Activated naive CD8-positive, alpha-beta T cell (primary cell): ENCODE measurements around the gene HIVEP2.

Experiments
- H3K27ac Mint-ChIP-seq: one replicate; pipeline ENCODE4 v1.8.0; 2021; ENCODE audit warnings: mixed read lengths
- H3K27me3 Mint-ChIP-seq: one replicate; pipeline ENCODE4 v1.8.0; 2021; ENCODE audit warnings: mixed read lengths
- H3K36me3 Mint-ChIP-seq: one replicate; pipeline ENCODE4 v1.8.0; 2021; ENCODE audit warnings: mixed read lengths
- H3K4me1 Mint-ChIP-seq: one replicate; pipeline ENCODE4 v1.8.0; 2021; ENCODE audit warnings: low read depth, mixed read lengths
- H3K4me3 Mint-ChIP-seq: one replicate; pipeline ENCODE4 v1.8.0; 2021; ENCODE audit warnings: mild to moderate bottlenecking, mixed read lengths
- H3K9me3 Mint-ChIP-seq: one replicate; pipeline ENCODE4 v1.8.0; 2021; ENCODE audit warnings: low read depth, mixed read lengths

The HIVEP2 gene

GRCh38 chr6:142816031-142816430 is 128.9 kb downstream of the HIVEP2 start:
- Mint-ChIP-seq H3K27ac (peak overlapping the region; percentile 97), H3K4me1 (peaks cover 90% of the 10 kb centered on the region), H3K9me3 (peaks cover 4% of the 10 kb centered on the region), H3K36me3 (peaks cover 39% of the 10 kb centered on the region), H3K27me3 (no peaks in the 10 kb centered on the region), H3K4me3 (no peak overlapping the region)

- peaks cover 91% of the 10 kb centered on the region for H3K4me1 Mint-ChIP-seq
- H3K27me3 Mint-ChIP-seq: no peaks in the 10 kb centered on the region
- H3K4me3 Mint-ChIP-seq: peak overlapping the region; percentile 66
- peaks cover 4% of the 10 kb centered on the region for H3K9me3 Mint-ChIP-seq
- H3K36me3 Mint-ChIP-seq: peaks cover 61% of the 10 kb centered on the region
- H3K27ac Mint-ChIP-seq: peak overlapping the region; percentile 91
Observed at GRCh38 chr6:142811923-142812322, 133.1 kb downstream of the HIVEP2 start.

GRCh38 chr6:142810952-142811514 is 133.9 kb downstream of the HIVEP2 start:
- peaks cover 91% of the 10 kb centered on the region for H3K4me1 Mint-ChIP-seq
- peak overlapping the region; percentile 91 for H3K27ac Mint-ChIP-seq
- peaks cover 4% of the 10 kb centered on the region for H3K9me3 Mint-ChIP-seq
- H3K36me3 Mint-ChIP-seq: peaks cover 62% of the 10 kb centered on the region
- H3K27me3 Mint-ChIP-seq: no peaks in the 10 kb centered on the region
- peak overlapping the region; percentile 66 for H3K4me3 Mint-ChIP-seq

GRCh38 chr6:142809947-142810346 is 135.0 kb downstream of the HIVEP2 start:
- Mint-ChIP-seq H3K9me3 (peaks cover under 1% of the 10 kb centered on the region), H3K4me1 (peaks cover 92% of the 10 kb centered on the region), H3K4me3 (no peak overlapping the region), H3K36me3 (peaks cover 62% of the 10 kb centered on the region), H3K27ac (peak overlapping the region; percentile 54), H3K27me3 (no peaks in the 10 kb centered on the region)

- Mint-ChIP-seq H3K4me3 (no peak overlapping the region), H3K27ac (peak overlapping the region; percentile 54), H3K27me3 (no peaks in the 10 kb centered on the region), H3K36me3 (peaks cover 53% of the 10 kb centered on the region), H3K9me3 (no peaks in the 10 kb centered on the region), H3K4me1 (peaks cover 92% of the 10 kb centered on the region)
Observed at GRCh38 chr6:142808405-142809061, 136.4 kb downstream of the HIVEP2 start.

- peaks cover 95% of the 10 kb centered on the region for H3K4me1 Mint-ChIP-seq
- H3K9me3 Mint-ChIP-seq: peaks cover 6% of the 10 kb centered on the region
- H3K36me3 Mint-ChIP-seq: peaks cover 58% of the 10 kb centered on the region
- no peaks in the 10 kb centered on the region for H3K27me3 Mint-ChIP-seq
- H3K27ac Mint-ChIP-seq: peak overlapping the region; percentile 95
- no peak overlapping the region for H3K4me3 Mint-ChIP-seq
Observed at GRCh38 chr6:142805042-142805441, 139.9 kb downstream of the HIVEP2 start.

GRCh38 chr6:142804490-142804889 is 140.5 kb downstream of the HIVEP2 start:
- Mint-ChIP-seq H3K4me1 (peaks cover 97% of the 10 kb centered on the region), H3K9me3 (peaks cover 6% of the 10 kb centered on the region), H3K4me3 (peak overlapping the region; percentile 0), H3K27me3 (no peaks in the 10 kb centered on the region), H3K27ac (peak overlapping the region; percentile 95), H3K36me3 (peaks cover 56% of the 10 kb centered on the region)

GRCh38 chr6:142803495-142804058 is 141.4 kb downstream of the HIVEP2 start:
- Mint-ChIP-seq H3K36me3 (peaks cover 49% of the 10 kb centered on the region), H3K4me3 (peak overlapping the region; percentile 46), H3K27ac (peak overlapping the region; percentile 95), H3K4me1 (peaks cover 97% of the 10 kb centered on the region), H3K9me3 (peaks cover 6% of the 10 kb centered on the region), H3K27me3 (no peaks in the 10 kb centered on the region)

- Mint-ChIP-seq H3K4me3 (peak overlapping the region; percentile 5), H3K4me1 (peaks cover 97% of the 10 kb centered on the region), H3K36me3 (peaks cover 43% of the 10 kb centered on the region), H3K27me3 (no peaks in the 10 kb centered on the region), H3K27ac (peak overlapping the region; percentile 95), H3K9me3 (peaks cover 6% of the 10 kb centered on the region)
Observed at GRCh38 chr6:142803032-142803431, 141.9 kb downstream of the HIVEP2 start.

GRCh38 chr6:142802124-142802523 is 142.9 kb downstream of the HIVEP2 start:
- H3K4me1 Mint-ChIP-seq: peaks cover 96% of the 10 kb centered on the region
- H3K36me3 Mint-ChIP-seq: peaks cover 37% of the 10 kb centered on the region
- H3K27me3 Mint-ChIP-seq: no peaks in the 10 kb centered on the region
- H3K4me3 Mint-ChIP-seq: peak overlapping the region; percentile 62
- peak overlapping the region; percentile 95 for H3K27ac Mint-ChIP-seq
- peaks cover 6% of the 10 kb centered on the region for H3K9me3 Mint-ChIP-seq

- peaks cover 94% of the 10 kb centered on the region for H3K4me1 Mint-ChIP-seq
- H3K4me3 Mint-ChIP-seq: no peak overlapping the region
- no peaks in the 10 kb centered on the region for H3K27me3 Mint-ChIP-seq
- H3K27ac Mint-ChIP-seq: peak overlapping the region; percentile 95
- H3K9me3 Mint-ChIP-seq: peaks cover 6% of the 10 kb centered on the region
- peaks cover 22% of the 10 kb centered on the region for H3K36me3 Mint-ChIP-seq
Observed at GRCh38 chr6:142800240-142800639, 144.7 kb downstream of the HIVEP2 start.

- Mint-ChIP-seq H3K27ac (peak overlapping the region; percentile 95), H3K4me3 (no peak overlapping the region), H3K4me1 (peaks cover 93% of the 10 kb centered on the region), H3K27me3 (no peaks in the 10 kb centered on the region), H3K36me3 (peaks cover 20% of the 10 kb centered on the region), H3K9me3 (peaks cover 6% of the 10 kb centered on the region)
Observed at GRCh38 chr6:142799639-142800038, 145.3 kb downstream of the HIVEP2 start.

GRCh38 chr6:142797159-142797558 is 147.8 kb downstream of the HIVEP2 start:
- no peaks in the 10 kb centered on the region for H3K27me3 Mint-ChIP-seq
- no peak overlapping the region for H3K4me3 Mint-ChIP-seq
- peaks cover 24% of the 10 kb centered on the region for H3K36me3 Mint-ChIP-seq
- H3K27ac Mint-ChIP-seq: no peak overlapping the region
- peaks cover 7% of the 10 kb centered on the region for H3K9me3 Mint-ChIP-seq
- H3K4me1 Mint-ChIP-seq: peaks cover 85% of the 10 kb centered on the region

GRCh38 chr6:142796571-142796970 is 148.4 kb downstream of the HIVEP2 start:
- Mint-ChIP-seq H3K4me1 (peaks cover 85% of the 10 kb centered on the region), H3K36me3 (peaks cover 24% of the 10 kb centered on the region), H3K9me3 (peaks cover 8% of the 10 kb centered on the region), H3K27me3 (no peaks in the 10 kb centered on the region), H3K4me3 (no peak overlapping the region), H3K27ac (peak overlapping the region; percentile 51)

GRCh38 chr6:142796024-142796423 is 149.0 kb downstream of the HIVEP2 start:
- peaks cover 7% of the 10 kb centered on the region for H3K9me3 Mint-ChIP-seq

More at GRCh38 chr6:142796024-142796423, 149.0 kb downstream of the HIVEP2 start:
- Mint-ChIP-seq H3K27me3 (no peaks in the 10 kb centered on the region), H3K4me3 (no peak overlapping the region), H3K27ac (peak overlapping the region; percentile 12), H3K4me1 (peaks cover 84% of the 10 kb centered on the region), H3K36me3 (peaks cover 22% of the 10 kb centered on the region)
